LNCAP (cell line): ENCODE results near the gene HECA.

ENCODE experiments used
- CTCF ChIP-seq: fragments of 450-650 bp; IDR thresholded peaks from 2 replicates; pipeline ENCODE4 v1.5.1; 2017; ENCODE audit warnings: mild to moderate bottlenecking

The HECA gene

GRCh38 chr6:139149383-139149782 is 14.5 kb downstream of the HECA start:
- no peak for TF ChIP-seq CTCF

- TF ChIP-seq CTCF: no peak
These were observed 16.0 kb downstream of the HECA start for GRCh38 chr6:139150920-139151319.

GRCh38 chr6:139151425-139152087 is 16.7 kb downstream of the HECA start:
- no peak for TF ChIP-seq CTCF

- TF ChIP-seq CTCF: no peak
These were observed 17.4 kb downstream of the HECA start for GRCh38 chr6:139152088-139152891.

- no peak for TF ChIP-seq CTCF
These were observed 18.0 kb downstream of the HECA start for GRCh38 chr6:139152892-139153271.

GRCh38 chr6:139153855-139154254 is 19.0 kb downstream of the HECA start:
- TF ChIP-seq CTCF: no peak

GRCh38 chr6:139154881-139155547 is 20.1 kb downstream of the HECA start:
- TF ChIP-seq CTCF: no peak
